Measurements from ENCODE around the gene ZNF8.

ZNF8 gene

DNA sequence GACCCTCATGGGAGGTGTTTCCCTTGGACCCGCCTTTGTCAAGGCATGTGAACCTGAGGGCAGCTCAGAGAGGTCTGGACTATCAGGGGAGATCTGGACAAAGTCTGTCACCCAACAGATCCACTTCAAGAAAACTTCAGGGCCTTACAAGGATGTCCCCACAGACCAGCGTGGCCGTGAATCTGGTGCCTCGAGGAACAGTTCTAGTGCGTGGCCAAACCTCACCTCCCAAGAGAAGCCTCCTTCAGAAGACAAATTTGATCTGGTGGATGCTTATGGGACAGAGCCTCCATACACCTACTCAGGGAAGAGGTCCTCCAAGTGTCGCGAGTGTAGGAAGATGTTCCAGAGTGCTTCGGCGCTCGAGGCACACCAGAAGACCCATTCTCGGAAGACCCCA, 59.6 kb downstream of the ZNF8 start:
- no peak for DNase-seq

GRCh38 chr19:58338825-58339558, 60.2 kb downstream of the ZNF8 start:
- DNase-seq: no peak

- DNase-seq: no peak
Observed at GRCh38 chr19:58345558-58345957, 66.8 kb downstream of the ZNF8 start.

- peak; percentile 80 for DNase-seq
Observed at GRCh38 chr19:58346961-58347929, 68.5 kb downstream of the ZNF8 start.

DNA sequence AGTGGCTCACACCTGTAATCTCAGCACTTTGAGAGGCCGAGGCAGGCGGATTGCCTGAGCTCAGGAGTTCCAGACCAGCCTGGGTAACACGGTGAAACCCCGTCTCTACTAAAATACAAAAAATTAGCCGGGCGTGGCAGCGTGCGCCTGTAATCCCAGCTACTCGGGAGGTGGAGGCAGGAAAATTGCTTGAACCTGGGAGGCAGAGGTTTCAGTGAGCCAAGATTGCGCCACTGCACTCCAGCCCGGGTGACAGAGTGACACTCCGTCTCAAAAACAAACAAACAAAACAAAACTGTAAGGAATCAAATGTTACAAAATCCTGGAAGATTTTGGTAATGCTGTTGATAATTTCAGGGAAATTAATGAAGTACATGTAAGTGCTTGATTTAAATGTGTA, 69.3 kb downstream of the ZNF8 start:
- DNase-seq: peak; percentile 33

DNA sequence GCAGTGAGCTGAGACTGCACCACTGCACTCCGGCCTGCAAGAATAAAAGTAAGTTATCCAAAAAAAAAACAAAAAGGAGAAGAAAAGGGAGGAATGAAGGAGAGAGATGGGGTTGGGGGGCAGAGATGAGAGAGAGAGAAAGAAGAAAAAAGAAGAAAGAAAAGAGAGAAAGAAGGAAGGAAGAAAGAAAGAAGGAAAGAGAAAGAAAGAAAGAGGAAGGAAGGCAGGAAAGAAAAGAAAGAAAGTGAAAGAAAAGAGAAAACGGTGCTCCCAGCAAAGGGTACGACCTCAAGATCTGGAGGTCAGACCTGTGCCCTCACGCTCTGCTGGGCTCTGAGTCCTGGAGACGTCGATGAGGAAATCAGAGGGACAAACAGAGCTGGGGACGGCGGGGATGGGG, 70.8 kb downstream of the ZNF8 start:
- no peak for DNase-seq

- DNase-seq: no peak
Observed at GRCh38 chr19:58350001-58350861, 71.5 kb downstream of the ZNF8 start.

GRCh38 chr19:58350871-58351557, 72.3 kb downstream of the ZNF8 start:
- no peak for DNase-seq

GRCh38 chr19:58351558-58351878, 72.8 kb downstream of the ZNF8 start:
- no peak for DNase-seq

- no peak for DNase-seq
Observed at GRCh38 chr19:58351990-58352755, 73.4 kb downstream of the ZNF8 start.

Measured in OCI-M1 (cell line).